Adrenal gland (tissue), 5 donors: ENCODE measurements around the gene NBAS.

ENCODE experiments used
- CTCF ChIP-seq, 6 experiments: fragments of 450-650 bp in 4 of 6; fragments of 200-600 bp in 2 of 6; sonication (generic) in 1 of 6; IDR thresholded peaks; 1 replicate in 5 of 6; 2 replicates in 1 of 6; pipeline versions ENCODE4 v1.5.1 to v1.8.0; 2016 to 2021; ENCODE audit warnings: antibody characterized with exemption in 6 of 6, mild to moderate bottlenecking in 2 of 6, moderate library complexity in 1 of 6
- POLR2A ChIP-seq, 2 donors: fragments of 450-650 bp; IDR thresholded peaks; one replicate each; pipeline ENCODE4 v1.6.1; 2017; ENCODE audit warnings: antibody characterized with exemption in 2 of 2, mild to moderate bottlenecking in 2 of 2, moderate library complexity in 1 of 2
- donor health status: DM: no; HTN: no; CAD: no.

DNA sequence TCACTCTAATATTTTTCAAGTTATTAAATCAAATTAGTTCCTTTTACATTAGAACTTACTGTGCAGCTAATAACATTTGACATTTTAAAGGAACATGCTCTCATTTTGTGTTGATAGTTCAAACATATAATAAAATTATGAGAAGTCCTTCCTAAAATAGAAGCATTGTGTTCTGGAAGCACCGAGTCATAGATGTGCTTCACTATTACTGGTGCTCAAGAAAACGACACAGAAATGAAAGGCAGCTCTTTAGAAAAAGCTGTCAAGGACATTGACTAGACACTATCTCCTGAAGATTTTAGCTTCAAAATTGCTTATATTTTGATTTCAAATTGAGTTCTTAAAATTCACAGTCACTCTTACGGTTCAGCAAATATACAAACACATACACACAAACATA is 338.3 kb downstream of the NBAS start:
- TF ChIP-seq CTCF (IDR thresholded peaks at IDR 0.05) (no peak), POLR2A (IDR thresholded peaks at IDR 0.05) (no peak)
